Measurements from ENCODE around the gene PRX. TPM values are rescaled to one million over a fixed set of nuclear protein-coding genes. Genes with fewer than 3 reads are reported as not detected.
A peak's percentile ranks its signal among the peaks of the same experiment; 100 is the strongest.

Gene PRX
- total and polyA plus RNA-seq, 9 donors, result 1.7 to 8.8 (median 6.9) TPM

DNA sequence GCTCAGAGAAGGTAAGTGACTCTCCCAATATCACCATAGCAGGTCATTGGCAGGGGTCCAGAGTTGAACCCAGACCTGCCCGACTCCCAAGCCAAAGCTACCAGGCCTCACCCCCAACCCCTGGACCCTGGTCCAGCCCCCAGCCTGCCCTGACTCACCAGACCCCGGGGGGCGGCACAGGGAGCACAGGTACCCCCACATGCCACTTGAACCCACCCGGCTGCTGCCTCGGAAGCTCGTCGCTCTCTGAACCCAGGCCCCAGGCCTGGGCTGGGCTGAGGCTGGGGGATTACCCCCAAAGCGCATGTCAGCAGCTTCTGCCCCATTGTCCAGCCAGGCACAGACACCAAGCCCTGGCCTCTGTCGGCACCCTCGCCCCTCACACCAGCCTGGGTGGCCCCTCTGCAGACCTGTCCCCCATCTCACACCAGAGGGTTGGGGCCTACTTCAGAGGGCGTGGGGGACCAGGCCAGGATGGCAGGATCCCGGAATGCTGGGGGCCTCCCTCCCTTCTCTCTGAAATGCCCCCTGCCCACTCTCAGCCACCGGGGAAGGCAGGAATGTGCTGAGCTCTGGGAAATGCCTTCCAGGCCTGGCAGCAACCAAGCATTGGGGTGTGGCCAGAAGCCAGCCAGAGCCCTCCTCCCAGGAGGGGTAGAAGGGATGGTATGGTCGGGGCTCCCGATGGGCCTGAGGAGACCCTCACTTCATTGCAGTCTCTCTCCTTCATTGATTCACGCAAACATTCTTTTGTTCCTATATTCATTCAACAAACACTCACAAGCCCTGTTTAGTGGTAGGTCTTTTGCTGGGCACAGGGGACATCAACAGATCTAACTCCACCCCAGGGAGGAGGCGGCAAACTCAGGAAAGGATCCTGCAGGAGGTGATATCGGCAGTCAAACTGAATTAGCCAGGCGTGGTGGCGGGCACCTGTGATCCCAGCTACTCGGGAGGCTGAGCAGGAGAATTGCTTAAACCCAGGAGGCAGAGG is 1.7 kb upstream of the PRX start:
- TF ChIP-seq, protein P1, sequence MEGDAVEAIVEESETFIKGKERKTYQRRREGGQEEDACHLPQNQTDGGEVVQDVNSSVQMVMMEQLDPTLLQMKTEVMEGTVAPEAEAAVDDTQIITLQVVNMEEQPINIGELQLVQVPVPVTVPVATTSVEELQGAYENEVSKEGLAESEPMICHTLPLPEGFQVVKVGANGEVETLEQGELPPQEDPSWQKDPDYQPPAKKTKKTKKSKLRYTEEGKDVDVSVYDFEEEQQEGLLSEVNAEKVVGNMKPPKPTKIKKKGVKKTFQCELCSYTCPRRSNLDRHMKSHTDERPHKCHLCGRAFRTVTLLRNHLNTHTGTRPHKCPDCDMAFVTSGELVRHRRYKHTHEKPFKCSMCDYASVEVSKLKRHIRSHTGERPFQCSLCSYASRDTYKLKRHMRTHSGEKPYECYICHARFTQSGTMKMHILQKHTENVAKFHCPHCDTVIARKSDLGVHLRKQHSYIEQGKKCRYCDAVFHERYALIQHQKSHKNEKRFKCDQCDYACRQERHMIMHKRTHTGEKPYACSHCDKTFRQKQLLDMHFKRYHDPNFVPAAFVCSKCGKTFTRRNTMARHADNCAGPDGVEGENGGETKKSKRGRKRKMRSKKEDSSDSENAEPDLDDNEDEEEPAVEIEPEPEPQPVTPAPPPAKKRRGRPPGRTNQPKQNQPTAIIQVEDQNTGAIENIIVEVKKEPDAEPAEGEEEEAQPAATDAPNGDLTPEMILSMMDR (IDR thresholded peaks at IDR 0.05), result no peak
- TF ChIP-seq EP300 (IDR thresholded peaks at IDR 0.05) (no peak), POLR2A (IDR thresholded peaks at IDR 0.05) (no peak)
- 76 to 88% (median 78%) methylated on average over 20 to 21 of the region's 21 CpGs for WGBS, 3 donors
- no peak for DNase-seq
- Histone ChIP-seq H3K4me3 (no peak overlapping the region), H3K9me3 (no peaks in the 10 kb centered on the region), H3K36me3 (no peaks in the 10 kb centered on the region), H3K27me3 (no peaks in the 10 kb centered on the region), H3K27ac (no peak overlapping the region), H3K4me1 (ENCODE audit: insufficient read depth) (no peaks in the 10 kb centered on the region)
- intact Hi-C loops (cut with DNase I), result no loop called here

DNA sequence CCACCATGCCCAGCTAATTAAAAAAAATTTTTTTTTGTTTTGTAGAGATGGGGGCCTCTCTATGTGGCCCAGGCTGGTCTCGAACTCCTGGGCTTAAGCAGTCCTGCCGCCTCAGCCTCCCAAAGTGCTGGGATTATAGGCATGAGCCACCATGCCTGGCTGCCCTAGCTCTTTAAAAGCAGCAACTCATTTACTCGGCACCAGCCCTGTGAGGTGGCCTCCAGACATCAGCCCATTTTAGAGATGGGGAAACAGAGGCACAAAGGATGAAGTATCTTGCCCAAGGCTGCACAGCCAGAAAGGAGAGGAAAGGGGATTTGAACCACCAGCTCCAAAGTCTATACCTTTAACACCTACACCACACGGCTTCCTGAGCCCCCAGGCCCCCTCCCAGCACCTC is 312 bp downstream of the PRX start:
- no peak for DNase-seq
- H3K4me1 ChIP-seq (ENCODE audit: insufficient read depth), result no peaks in the 10 kb centered on the region
- no peak overlapping the region for H3K27ac ChIP-seq
- intact Hi-C loops (cut with DNase I), result no loop called here
- H3K36me3 ChIP-seq, result no peaks in the 10 kb centered on the region
- H3K27me3 ChIP-seq, result no peaks in the 10 kb centered on the region
- H3K9me3 ChIP-seq, result no peaks in the 10 kb centered on the region
- TF ChIP-seq, protein P1 (IDR thresholded peaks at IDR 0.05), result no peak
- TF ChIP-seq EP300 (IDR thresholded peaks at IDR 0.05) (no peak), POLR2A (IDR thresholded peaks at IDR 0.05) (no peak)
- 53 to 67% (median 60%) methylated on average over 4 of the region's 4 CpGs for WGBS, 3 donors
- no peak overlapping the region for H3K4me3 ChIP-seq

DNA sequence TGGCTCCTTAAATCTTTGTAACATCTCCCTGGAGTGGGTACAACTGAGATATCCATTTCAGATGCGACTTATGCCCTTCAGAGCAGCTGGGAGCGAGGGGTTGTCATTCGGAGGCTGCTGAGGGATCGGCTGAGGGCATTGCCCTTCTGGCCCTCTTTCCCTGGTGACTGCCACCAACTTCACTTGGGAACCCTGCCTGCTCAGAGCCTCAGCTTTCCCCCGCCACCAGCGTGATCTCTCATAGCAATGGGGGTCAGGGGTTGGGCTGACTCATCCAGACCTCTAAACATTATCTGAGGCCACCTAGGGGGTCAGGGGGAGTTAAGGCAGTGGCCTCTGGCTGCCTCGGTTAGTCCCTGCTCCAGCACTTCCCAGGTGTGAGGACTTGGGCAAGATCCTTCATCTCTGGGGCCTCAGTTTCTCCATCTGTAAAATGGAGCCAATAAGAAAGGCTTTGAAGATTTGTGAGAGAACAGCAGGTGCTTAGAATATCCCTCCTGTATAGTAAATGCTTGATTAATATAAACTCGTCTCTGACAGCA is 1.1 kb downstream of the PRX start:
- intact Hi-C loops (cut with DNase I), result no loop called here
- Histone ChIP-seq H3K27me3 (no peaks in the 10 kb centered on the region), H3K27ac (no peak overlapping the region), H3K36me3 (no peaks in the 10 kb centered on the region), H3K4me3 (no peak overlapping the region), H3K4me1 (ENCODE audit: insufficient read depth) (no peaks in the 10 kb centered on the region), H3K9me3 (no peaks in the 10 kb centered on the region)
- peak in 1 of 5 donors; percentile 13 for DNase-seq
- TF ChIP-seq, protein P1 (IDR thresholded peaks at IDR 0.05), result no peak
- no peak for TF ChIP-seq POLR2A (IDR thresholded peaks at IDR 0.05)
- WGBS, 3 donors, result 48 to 63% (median 49%) methylated on average over 8 of the region's 8 CpGs

DNA sequence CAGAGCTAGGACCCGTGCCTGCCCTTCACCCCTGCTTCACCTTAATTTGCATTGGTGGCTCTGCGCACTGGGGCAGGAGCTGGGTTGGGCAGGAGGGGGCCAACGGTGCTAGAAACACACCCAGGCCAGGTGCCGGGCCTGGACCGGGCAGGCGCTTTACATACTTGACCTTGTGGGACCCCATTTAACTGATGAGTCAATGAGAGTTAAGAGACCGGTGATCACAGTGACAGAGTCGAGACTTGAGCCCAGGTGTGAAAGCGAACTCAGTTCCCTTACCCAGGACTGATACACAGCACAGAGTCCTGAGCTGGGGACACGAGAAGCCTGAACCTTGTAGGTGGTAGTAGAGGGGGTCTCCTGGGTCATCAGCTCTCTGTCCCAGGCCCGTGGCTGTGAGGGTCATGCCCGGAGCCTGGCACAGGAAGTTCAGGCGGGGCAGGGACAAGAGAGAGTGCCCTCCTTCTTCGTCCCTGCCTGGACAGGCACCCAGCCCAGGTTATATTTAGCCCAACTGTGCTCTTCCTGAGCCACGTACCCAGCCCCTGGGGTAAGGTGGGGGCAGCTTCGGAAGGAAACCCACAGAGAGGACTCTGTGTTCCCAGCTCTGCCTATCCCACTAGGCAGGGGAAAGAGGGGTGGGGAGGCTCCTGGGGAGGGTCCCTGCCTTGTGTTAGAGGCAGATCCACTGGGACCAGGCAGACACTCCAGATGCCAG is 1.9 kb downstream of the PRX start:
- no peaks in the 10 kb centered on the region for H3K27me3 ChIP-seq
- intact Hi-C loops (cut with DNase I), result no loop called here
- WGBS, 3 donors, result 59 to 65% (median 61%) methylated on average over 16 of the region's 16 CpGs
- peak in 2 of 5 donors; percentile 15 to 21 for DNase-seq
- TF ChIP-seq, protein P1 (IDR thresholded peaks at IDR 0.05), result no peak
- no peak for TF ChIP-seq EP300 (IDR thresholded peaks at IDR 0.05)
- no peak for TF ChIP-seq POLR2A (IDR thresholded peaks at IDR 0.05)
- no peaks in the 10 kb centered on the region for H3K4me1 ChIP-seq (ENCODE audit: insufficient read depth)
- no peak overlapping the region for H3K4me3 ChIP-seq
- no peaks in the 10 kb centered on the region for H3K9me3 ChIP-seq
- no peak overlapping the region for H3K27ac ChIP-seq
- H3K36me3 ChIP-seq, result no peaks in the 10 kb centered on the region
